Gastrocnemius medialis (tissue), 4 donors: Measurements from ENCODE around the gene ANO6. TPM values are rescaled to one million over a fixed set of nuclear protein-coding genes. Genes with fewer than 3 reads are reported as not detected.
A peak's percentile ranks its signal among the peaks of the same experiment; 100 is the strongest.

ENCODE experiments used
- ATAC-seq, 2 donors: fragments of 150-250 bp; one replicate each; pipeline ENCODE4 v1.9.1; 2016
- DNase-seq, 2 donors: peaks; one replicate each; pipeline ENCODE4 v3.0.0-alpha.2; 2019
- H3K27ac ChIP-seq, 4 donors: fragments of 200-600 bp; sonication (generic); 1 replicate in 1 of 4; 2 replicates in 3 of 4; pipeline ENCODE4 v1.5.1; 2016 to 2018; ENCODE audit warnings: mild to moderate bottlenecking in 2 of 4, moderate library complexity in 1 of 4
- H3K27me3 ChIP-seq, 3 donors: fragments of 200-600 bp; sonication (generic) in 2 of 3; 1 replicate in 1 of 3; 2 replicates in 2 of 3; pipeline versions ENCODE4 v1.5.1 to v1.6.0; 2016 to 2019; ENCODE audit warnings: mild to moderate bottlenecking in 1 of 3, moderate library complexity in 1 of 3
- H3K36me3 ChIP-seq, 2 donors: fragments of 200-600 bp; sonication (generic) in 1 of 2; one replicate each; pipeline ENCODE4 v1.5.1; 2017 to 2018
- H3K4me1 ChIP-seq, 2 donors: fragments of 200-600 bp; sonication (generic) in 1 of 2; one replicate each; pipeline ENCODE4 v1.5.1; 2016 to 2017; ENCODE audit warnings: mild to moderate bottlenecking in 2 of 2
- H3K4me3 ChIP-seq, 4 donors: fragments of 200-600 bp; sonication (generic) in 3 of 4; 1 replicate in 1 of 4; 2 replicates in 3 of 4; pipeline ENCODE4 v1.5.1; 2016 to 2019; ENCODE audit warnings: mild to moderate bottlenecking in 2 of 4
- H3K9me3 ChIP-seq, 3 donors: fragments of 200-600 bp; sonication (generic) in 2 of 3; 1 replicate in 1 of 3; 2 replicates in 2 of 3; pipeline ENCODE4 v1.5.1; 2016 to 2019
- CTCF ChIP-seq, 5 experiments: fragments of 450-650 bp in 3 of 5; fragments of 200-600 bp in 2 of 5; sonication (generic) in 2 of 5; IDR thresholded peaks in 4 of 5; conservative IDR thresholded peaks in 1 of 5; 1 replicate in 4 of 5; 2 replicates in 1 of 5; pipeline ENCODE4 v1.5.1; 2016 to 2019; ENCODE audit warnings: antibody characterized with exemption in 5 of 5, mild to moderate bottlenecking in 3 of 5, moderate library complexity in 3 of 5
- POLR2A ChIP-seq, 2 donors: fragments of 450-650 bp; IDR thresholded peaks; one replicate each; pipeline ENCODE4 v1.6.1; 2017; ENCODE audit warnings: antibody characterized with exemption in 2 of 2, mild to moderate bottlenecking in 2 of 2, moderate library complexity in 2 of 2
- in situ Hi-C, 4 donors: fragments of 200-750 bp; cut with MboI; loops; one replicate each; pipeline versions ENCODE4 v1.15.0 to v1.8.0; 2017; ENCODE audit warnings: low sequenced_read_pairs in 4 of 4
- intact Hi-C: fragments of 100-400 bp; cut with DNase I; formaldehyde crosslinking; loops from one replicate; pipeline ENCODE4 v1.15.1; 2023; ENCODE audit warnings: low total_unique reads
- total RNA-seq, 4 donors: library from RNA; depleted of rRNA; stranded (reverse); fragments of >200 nt; gene quantifications; one replicate each; pipeline versions ENCODE4 v1.1.0 to v1.2.3, GENCODE V29; 2016

The ANO6 gene
- total RNA-seq, 4 donors from 2014 or later = 75.4 to 100 (median 91.8) TPM

GRCh38 chr12:45278447-45278846 lies 62.6 kb downstream of the ANO6 start:
- Histone ChIP-seq H3K27ac (peak overlapping the region in 3 of 4 donors; percentile 11 to 46 (median 11)), H3K9me3 (no peaks in the 10 kb centered on the region), H3K27me3 (no peaks in the 10 kb centered on the region), H3K4me1 (peaks cover 50 to 58% of the 10 kb centered on the region in 2 donors), H3K36me3 (no peaks in the 10 kb centered on the region), H3K4me3 (no peak overlapping the region)
- intact Hi-C loops (no loop called here), in situ Hi-C loops (no loop called here)
- TF ChIP-seq CTCF (IDR thresholded peaks at IDR 0.05 in 4 of 5, conservative IDR thresholded peaks at IDR 0.05 in 1 of 5) (no peak), POLR2A (IDR thresholded peaks at IDR 0.05) (no peak)
- DNase-seq (no peak), ATAC-seq (no peak)

- ATAC-seq (no peak), DNase-seq (no peak)
- H3K4me1 ChIP-seq = peaks cover 47 to 57% of the 10 kb centered on the region in 2 donors
- no peaks in the 10 kb centered on the region for H3K27me3 ChIP-seq
- H3K9me3 ChIP-seq = no peaks in the 10 kb centered on the region
- no peaks in the 10 kb centered on the region for H3K36me3 ChIP-seq
- in situ Hi-C loops = no loop called here
- peak overlapping the region in 1 of 4 donors; percentile 6 for H3K27ac ChIP-seq
- no peak for TF ChIP-seq CTCF (IDR thresholded peaks at IDR 0.05 in 4 of 5, conservative IDR thresholded peaks at IDR 0.05 in 1 of 5)
- no peak for TF ChIP-seq POLR2A (IDR thresholded peaks at IDR 0.05)
- intact Hi-C loops = no loop called here
- no peak overlapping the region for H3K4me3 ChIP-seq
Measured at GRCh38 chr12:45279931-45280830, 64.3 kb downstream of the ANO6 start.

- Histone ChIP-seq H3K27me3 (no peaks in the 10 kb centered on the region), H3K36me3 (no peaks in the 10 kb centered on the region), H3K9me3 (no peaks in the 10 kb centered on the region), H3K4me3 (no peak overlapping the region), H3K4me1 (peaks cover 31 to 41% of the 10 kb centered on the region in 2 donors), H3K27ac (no peak overlapping the region)
- in situ Hi-C loops (no loop called here), intact Hi-C loops (no loop called here)
- no peak for TF ChIP-seq CTCF (IDR thresholded peaks at IDR 0.05 in 4 of 5, conservative IDR thresholded peaks at IDR 0.05 in 1 of 5)
- no peak for TF ChIP-seq POLR2A (IDR thresholded peaks at IDR 0.05)
- no peak for DNase-seq
- no peak for ATAC-seq
Measured at GRCh38 chr12:45281994-45282393, 66.1 kb downstream of the ANO6 start.

GRCh38 chr12:45282411-45282810 lies 66.5 kb downstream of the ANO6 start:
- DNase-seq = no peak
- H3K4me3 ChIP-seq = no peak overlapping the region
- H3K9me3 ChIP-seq = no peaks in the 10 kb centered on the region
- ATAC-seq = no peak
- peaks cover 27 to 41% of the 10 kb centered on the region in 2 donors for H3K4me1 ChIP-seq
- TF ChIP-seq CTCF (IDR thresholded peaks at IDR 0.05 in 4 of 5, conservative IDR thresholded peaks at IDR 0.05 in 1 of 5) = no peak
- TF ChIP-seq POLR2A (IDR thresholded peaks at IDR 0.05) = no peak
- intact Hi-C loops (no loop called here), in situ Hi-C loops (no loop called here)
- H3K27me3 ChIP-seq = no peaks in the 10 kb centered on the region
- no peaks in the 10 kb centered on the region for H3K36me3 ChIP-seq
- no peak overlapping the region for H3K27ac ChIP-seq
